SU-DHL-6 (cell line): ENCODE data around the gene IFT52.

Source experiments
- H2AFZ ChIP-seq: fragments of 200-600 bp; sonication (generic); 2 replicates; pipeline ENCODE4 v1.6.1; 2014; ENCODE audit warnings: low read depth, mild to moderate bottlenecking, moderate library complexity, mixed read lengths, antibody characterized with exemption, low read length; ENCODE audit not compliant: severe bottlenecking
- H3F3A ChIP-seq: fragments of 200-600 bp; shearing (Covaris generic); 2 replicates; pipeline ENCODE4 v1.6.0; 2016; ENCODE audit warnings: antibody characterized with exemption, mild to moderate bottlenecking; ENCODE audit not compliant: insufficient read depth
- H3K27ac ChIP-seq: fragments of 200-600 bp; sonication (generic); 2 replicates; pipeline ENCODE4 v1.5.1; 2016; ENCODE audit warnings: low read depth, mild to moderate bottlenecking, low read length, moderate library complexity, mixed read lengths
- H3K27me3 ChIP-seq: fragments of 200-600 bp; sonication (generic), shearing (Covaris generic); 2 replicates; pipeline ENCODE4 v1.6.0; 2014; ENCODE audit warnings: mild to moderate bottlenecking, low read length
- H3K36me3 ChIP-seq: fragments of 200-600 bp; sonication (generic); 2 replicates; pipeline ENCODE4 v1.6.1; 2014; ENCODE audit warnings: mild to moderate bottlenecking, low read length, mixed read lengths
- H3K4me2 ChIP-seq: fragments of 300-600, 200-600 bp; shearing (Covaris generic), sonication (generic); 2 replicates; pipeline ENCODE4 v1.6.0; 2014; ENCODE audit warnings: low read length, low read depth, mild to moderate bottlenecking; ENCODE audit not compliant: poor library complexity, severe bottlenecking
- H3K4me3 ChIP-seq: fragments of 200-600 bp; sonication (generic); 2 replicates; pipeline ENCODE4 v1.5.1; 2014; ENCODE audit warnings: antibody characterized with exemption, low read length, mild to moderate bottlenecking, mixed read lengths; ENCODE audit not compliant: insufficient read depth, poor library complexity, severe bottlenecking
- H3K79me2 ChIP-seq: fragments of 200-600 bp; sonication (generic); 2 replicates; pipeline ENCODE4 v1.6.1; 2014; ENCODE audit warnings: mild to moderate bottlenecking, low read length, moderate library complexity; ENCODE audit not compliant: insufficient read depth
- H3K9ac ChIP-seq: fragments of 200-600 bp; sonication (generic); 2 replicates; pipeline ENCODE4 v1.7.0; 2014; ENCODE audit warnings: mild to moderate bottlenecking, low read length
- H3K9me2 ChIP-seq: fragments of 200-600 bp; sonication (generic); replicated peaks from 2 replicates; pipeline ENCODE4 v1.6.1; 2014; ENCODE audit warnings: low read length; ENCODE audit not compliant: insufficient read depth
- H3K9me3 ChIP-seq: fragments of 200-600 bp; sonication (generic); 2 replicates; pipeline ENCODE4 v1.6.1; 2014; ENCODE audit warnings: low read length, mixed read lengths; ENCODE audit not compliant: insufficient read depth
- H4K20me1 ChIP-seq: fragments of 200-600 bp; sonication (generic); 2 replicates; pipeline ENCODE4 v1.6.1; 2014; ENCODE audit warnings: low read depth, mild to moderate bottlenecking, antibody characterized with exemption, low read length, moderate library complexity, mixed read lengths
- CTCF ChIP-seq: fragments of 200-600 bp; sonication (generic); IDR thresholded peaks from one replicate; pipeline ENCODE4 v1.5.1; 2017; ENCODE audit warnings: antibody characterized with exemption, mild to moderate bottlenecking, low read length, moderate library complexity; ENCODE audit not compliant: insufficient read depth, poor library complexity, severe bottlenecking
- EZH2phosphoT487 ChIP-seq: fragments of 200-600 bp; sonication (generic), shearing (Covaris generic); conservative IDR thresholded peaks from 2 replicates; pipeline ENCODE4 v1.6.1; 2018; ENCODE audit warnings: mild to moderate bottlenecking, antibody characterized with exemption, low read length, moderate library complexity, mixed read lengths

Gene IFT52

DNA sequence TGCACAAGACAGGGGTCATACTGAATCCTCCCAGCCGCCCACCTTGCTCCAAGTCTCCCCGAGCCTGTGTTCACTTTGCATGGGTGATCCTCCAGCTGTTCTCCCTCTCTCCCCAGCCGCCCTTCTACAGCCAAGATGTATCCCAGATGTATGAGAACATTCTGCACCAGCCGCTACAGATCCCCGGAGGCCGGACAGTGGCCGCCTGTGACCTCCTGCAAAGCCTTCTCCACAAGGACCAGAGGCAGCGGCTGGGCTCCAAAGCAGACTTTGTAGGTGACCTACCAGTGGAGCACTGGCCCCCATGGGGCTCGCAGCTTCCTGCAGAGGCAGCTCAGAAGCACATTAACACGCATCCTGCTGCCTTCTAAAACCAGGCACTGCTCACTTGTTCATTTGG is 14.6 kb upstream of the IFT52 start:
- Histone ChIP-seq H3F3A (no peaks in the 10 kb centered on the region), H3K36me3 (no peaks in the 10 kb centered on the region), H2AFZ (no peak overlapping the region), H3K9me2 (no peaks in the 10 kb centered on the region), H3K9ac (no peak overlapping the region), H3K9me3 (no peaks in the 10 kb centered on the region), H3K4me2 (no peak overlapping the region), H3K79me2 (no peaks in the 10 kb centered on the region), H3K4me3 (no peak overlapping the region), H3K27me3 (no peaks in the 10 kb centered on the region), H4K20me1 (no peaks in the 10 kb centered on the region), H3K27ac (no peak overlapping the region)
- TF ChIP-seq EZH2phosphoT487 (no peak), CTCF (no peak)

DNA sequence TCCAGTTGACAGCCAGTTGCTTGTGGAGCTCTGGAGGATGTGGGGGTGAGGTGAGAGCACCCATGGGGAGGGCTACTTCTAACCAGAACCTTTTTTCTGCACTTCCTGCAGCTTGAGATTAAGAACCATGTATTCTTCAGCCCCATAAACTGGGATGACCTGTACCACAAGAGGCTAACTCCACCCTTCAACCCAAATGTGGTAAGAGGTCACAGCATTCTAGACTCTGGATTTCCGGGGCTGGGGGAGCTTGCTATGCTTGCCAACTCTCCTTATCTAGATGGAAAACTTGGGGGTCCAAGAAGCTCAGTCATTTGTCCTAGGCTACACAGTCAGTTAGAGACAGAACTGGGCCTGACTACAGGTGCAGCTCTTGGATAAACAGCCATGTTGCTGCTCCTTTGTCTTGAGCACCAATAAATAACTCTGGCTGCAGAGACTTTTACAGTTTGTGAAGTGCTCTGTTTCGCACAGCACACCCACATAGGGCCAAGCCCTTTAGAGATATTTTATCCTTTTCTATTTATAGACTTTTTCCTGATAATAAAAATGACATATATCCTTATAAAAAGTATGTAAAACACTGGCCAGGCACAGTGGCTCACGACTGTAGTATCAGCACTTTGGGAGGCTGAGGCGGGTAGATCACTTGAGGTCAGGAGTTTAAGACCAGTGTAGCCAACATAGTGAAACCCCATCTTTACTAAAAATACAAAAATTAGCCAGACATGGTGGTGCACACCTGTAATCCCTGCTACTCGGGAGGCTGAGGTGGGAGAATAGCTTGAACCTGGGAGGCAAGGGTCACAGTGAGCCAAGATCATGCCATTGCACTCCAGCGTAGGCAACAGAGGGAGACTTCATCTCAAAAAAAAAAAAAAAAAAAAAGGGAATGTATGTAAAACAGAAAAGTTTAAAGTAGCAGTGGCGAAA is 10.6 kb upstream of the IFT52 start:
- Histone ChIP-seq H3K4me2 (no peak overlapping the region), H3K27ac (no peak overlapping the region), H3K79me2 (no peaks in the 10 kb centered on the region), H3K4me3 (no peak overlapping the region), H3K9me2 (no peaks in the 10 kb centered on the region), H2AFZ (no peak overlapping the region), H3K36me3 (no peaks in the 10 kb centered on the region), H3K9me3 (no peaks in the 10 kb centered on the region), H4K20me1 (no peaks in the 10 kb centered on the region), H3K27me3 (no peaks in the 10 kb centered on the region), H3K9ac (no peak overlapping the region), H3F3A (no peaks in the 10 kb centered on the region)
- TF ChIP-seq CTCF: no peak
- TF ChIP-seq EZH2phosphoT487: no peak

DNA sequence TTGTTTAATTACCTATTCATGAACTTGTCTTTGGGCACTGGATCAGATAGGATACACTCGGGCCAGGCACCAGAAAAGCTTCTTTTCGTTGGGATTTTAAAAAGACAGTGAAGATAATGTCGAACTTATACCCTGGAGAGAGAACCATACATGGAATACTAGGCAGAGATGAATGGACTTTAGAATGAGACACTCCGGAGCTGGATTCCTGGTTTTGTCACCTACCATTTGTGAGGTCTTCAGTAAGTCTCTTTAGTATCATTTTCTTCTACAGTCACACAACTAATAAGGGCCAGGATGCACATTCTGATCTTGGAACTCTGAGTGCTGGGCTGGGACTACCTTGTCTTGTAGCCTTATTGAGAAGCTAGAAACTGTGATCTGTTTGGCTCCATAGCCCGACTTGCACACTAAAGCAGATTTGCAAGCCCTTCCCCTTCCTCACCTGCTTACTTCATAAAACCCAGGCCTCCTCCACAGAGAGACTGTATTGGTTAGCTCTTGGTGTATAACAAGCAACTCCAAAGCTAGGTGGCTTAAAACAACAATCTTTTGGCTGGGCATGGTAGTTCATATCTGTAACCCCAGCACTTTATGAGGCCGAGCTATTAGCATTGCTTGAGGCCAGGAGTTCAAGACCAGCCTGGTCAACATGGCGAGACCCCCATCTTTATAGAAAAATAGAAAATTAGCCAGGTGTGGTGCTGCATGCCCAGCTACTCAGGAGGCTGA is 7.4 kb upstream of the IFT52 start:
- H3K36me3 ChIP-seq: no peaks in the 10 kb centered on the region
- H3F3A ChIP-seq: no peaks in the 10 kb centered on the region
- H3K4me3 ChIP-seq: no peak overlapping the region
- no peaks in the 10 kb centered on the region for H3K27me3 ChIP-seq
- H4K20me1 ChIP-seq: no peaks in the 10 kb centered on the region
- no peak overlapping the region for H3K4me2 ChIP-seq
- H2AFZ ChIP-seq: no peak overlapping the region
- no peaks in the 10 kb centered on the region for H3K9me2 ChIP-seq
- no peak overlapping the region for H3K27ac ChIP-seq
- no peaks in the 10 kb centered on the region for H3K9me3 ChIP-seq
- TF ChIP-seq CTCF (no peak), EZH2phosphoT487 (no peak)
- no peak overlapping the region for H3K9ac ChIP-seq
- no peaks in the 10 kb centered on the region for H3K79me2 ChIP-seq
